Measurements from ENCODE around the gene GNB1L.
A peak's percentile ranks its signal among the peaks of the same experiment; 100 is the strongest.

Gene GNB1L

DNA sequence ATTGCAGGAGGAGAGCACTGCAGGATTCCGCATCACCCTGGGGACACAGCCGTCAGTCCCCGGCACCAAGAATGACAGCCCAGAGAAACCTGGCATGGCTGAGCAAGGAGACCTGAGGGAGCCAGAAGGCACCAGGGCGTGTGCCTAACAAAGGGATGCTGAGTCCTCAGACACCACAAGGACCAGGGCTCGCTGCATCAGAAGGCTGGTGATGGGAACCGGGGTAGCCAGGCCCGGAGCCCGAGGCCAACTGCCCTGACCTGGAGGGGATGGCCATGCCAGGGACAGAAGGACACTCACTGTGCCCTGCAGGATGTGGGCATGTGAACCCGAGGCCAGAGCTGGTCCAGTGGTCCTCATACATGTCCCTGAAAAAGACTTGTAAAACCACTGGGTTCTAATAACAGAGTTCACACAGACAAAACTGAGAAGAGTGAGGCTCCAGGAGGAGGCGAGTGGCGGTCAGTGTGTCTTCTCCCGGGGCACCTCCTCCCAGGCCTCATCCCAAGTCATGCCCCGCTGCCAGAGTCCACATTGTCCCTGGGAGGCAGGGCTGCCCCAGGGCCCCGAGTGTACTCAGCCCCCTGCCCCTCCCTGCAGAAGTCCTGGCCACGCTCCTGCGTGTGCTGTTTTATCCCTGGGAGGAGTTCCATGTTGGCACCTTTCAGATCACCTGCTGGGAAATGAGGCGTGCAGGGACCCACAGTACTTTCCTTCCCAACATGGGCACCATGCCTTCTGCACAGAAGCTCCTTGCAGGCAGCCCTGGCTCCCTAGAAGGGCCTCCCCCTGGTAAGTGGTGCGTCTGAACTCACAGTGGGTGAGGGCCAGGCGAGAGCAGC is 51.6 kb downstream of the GNB1L start:
- WGBS (ENCODE audit: extremely low coverage, insufficient coverage, insufficient read length) = no CpG with 5 or more reads among the region's 19 CpGs
- no peak overlapping the region for H3K4ac ChIP-seq (ENCODE audit: low read depth, low read length)
- H3K9me3 ChIP-seq (ENCODE audit: insufficient read depth, low read depth, low read length) = peaks cover 2% of the 10 kb centered on the region
- no peaks in the 10 kb centered on the region for H3K27me3 ChIP-seq (ENCODE audit: insufficient read depth, low read length)
- H3K36me3 ChIP-seq (ENCODE audit: control insufficient read depth in 1 of 2, insufficient read depth in 2 of 2, low read length in 2 of 2) = peaks cover 4 to 6% of the 10 kb centered on the region in 2 experiments
- H2BK5ac ChIP-seq (ENCODE audit: low read depth, low read length, poor library complexity) = no peak overlapping the region
- H3K4me2 ChIP-seq (ENCODE audit: low read length) = no peak overlapping the region
- no peak overlapping the region for H2BK12ac ChIP-seq (ENCODE audit: low read length)
- H3K23ac ChIP-seq (ENCODE audit: low read length) = no peak overlapping the region
- H4K12ac ChIP-seq (ENCODE audit: low read depth, low read length) = no peak overlapping the region
- H3K4me1 ChIP-seq (ENCODE audit: control insufficient read depth in 1 of 2, insufficient read depth in 2 of 2, low read length in 2 of 2) = peaks cover 2 to 5% of the 10 kb centered on the region in 2 experiments
- H3K79me2 ChIP-seq (ENCODE audit: control insufficient read depth, insufficient read depth, low read length, poor library complexity) = no peaks in the 10 kb centered on the region
- H3K18ac ChIP-seq (ENCODE audit: low read length) = no peak overlapping the region
- H2BK120ac ChIP-seq (ENCODE audit: insufficient read depth, low read length, poor library complexity) = no peak overlapping the region
- H4K91ac ChIP-seq (ENCODE audit: low read depth, low read length) = no peak overlapping the region
- H3K4me3 ChIP-seq (ENCODE audit: low read depth, low read length) = no peak overlapping the region
- H3K14ac ChIP-seq (ENCODE audit: low read length) = no peak overlapping the region
- no peak overlapping the region for H3K9ac ChIP-seq (ENCODE audit: low read length)
- H2AFZ ChIP-seq (ENCODE audit: insufficient read depth, low read length, poor library complexity) = no peak overlapping the region
- no peaks in the 10 kb centered on the region for H3K79me1 ChIP-seq (ENCODE audit: low read length)
- no peak overlapping the region for H2AK5ac ChIP-seq (ENCODE audit: low read length)
- no peak overlapping the region for H3K27ac ChIP-seq (ENCODE audit: low read depth, low read length)
- no peak for DNase-seq
- H4K8ac ChIP-seq (ENCODE audit: low read depth, low read length) = no peak overlapping the region

DNA sequence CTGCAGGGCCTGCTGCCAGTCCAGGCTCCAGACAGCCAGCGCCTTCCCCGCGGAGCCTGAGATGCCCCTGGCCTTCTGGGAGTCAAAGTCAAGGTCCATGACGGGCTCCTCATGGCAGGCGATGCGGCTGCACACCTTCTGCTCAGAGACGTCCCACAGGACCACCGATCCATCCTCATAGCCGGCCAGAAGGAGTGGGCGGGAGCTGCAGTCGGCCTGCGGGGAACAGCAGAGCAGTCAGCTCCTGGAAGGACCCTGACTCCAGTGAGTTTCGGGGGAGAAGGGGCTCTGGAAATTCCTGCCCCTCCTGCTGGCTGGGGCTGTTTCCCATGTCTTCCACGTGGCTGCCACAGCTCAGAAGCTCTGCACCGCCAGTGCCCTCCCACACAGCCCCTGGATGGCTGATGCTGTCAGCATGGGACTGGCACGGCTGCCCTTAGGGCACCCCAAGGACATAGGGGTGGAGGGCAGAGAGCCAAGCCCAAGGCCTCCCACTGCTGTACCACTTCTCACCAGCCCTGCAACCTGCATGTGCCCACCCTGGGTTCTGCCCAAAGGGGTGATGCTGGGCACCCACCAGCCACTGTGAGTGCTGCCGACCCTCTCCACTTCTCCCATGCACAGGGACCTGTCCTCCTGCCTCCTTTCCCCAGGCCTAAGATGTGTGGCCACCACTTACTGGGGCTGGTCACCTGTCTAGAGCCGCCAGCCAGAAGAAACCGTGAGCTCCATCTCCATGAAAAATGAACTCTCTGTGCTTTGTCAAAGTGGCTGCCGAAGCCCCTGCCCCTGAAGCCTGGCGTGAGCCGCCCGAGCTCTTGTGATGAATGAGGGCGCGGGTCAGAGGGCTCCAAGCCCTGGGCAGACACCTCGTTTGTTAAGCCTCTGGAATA is 52.4 kb downstream of the GNB1L start:
- Histone ChIP-seq H3K79me2 (ENCODE audit: control insufficient read depth, insufficient read depth, low read length, poor library complexity) (no peaks in the 10 kb centered on the region), H3K4me1 (ENCODE audit: control insufficient read depth in 1 of 2, insufficient read depth in 2 of 2, low read length in 2 of 2) (peaks cover 2 to 5% of the 10 kb centered on the region in 2 experiments), H3K9me3 (ENCODE audit: insufficient read depth, low read depth, low read length) (peaks cover 2% of the 10 kb centered on the region), H4K12ac (ENCODE audit: low read depth, low read length) (no peak overlapping the region), H3K27me3 (ENCODE audit: insufficient read depth, low read length) (no peaks in the 10 kb centered on the region), H2BK120ac (ENCODE audit: insufficient read depth, low read length, poor library complexity) (no peak overlapping the region), H3K14ac (ENCODE audit: low read length) (no peak overlapping the region), H3K79me1 (ENCODE audit: low read length) (no peaks in the 10 kb centered on the region), H3K27ac (ENCODE audit: low read depth, low read length) (no peak overlapping the region), H2BK12ac (ENCODE audit: low read length) (no peak overlapping the region), H4K91ac (ENCODE audit: low read depth, low read length) (no peak overlapping the region), H3K18ac (ENCODE audit: low read length) (no peak overlapping the region), H3K9ac (ENCODE audit: low read length) (no peak overlapping the region), H3K4me2 (ENCODE audit: low read length) (no peak overlapping the region), H2AK5ac (ENCODE audit: low read length) (no peak overlapping the region), H3K4me3 (ENCODE audit: low read depth, low read length) (no peak overlapping the region), H4K8ac (ENCODE audit: low read depth, low read length) (no peak overlapping the region), H3K4ac (ENCODE audit: low read depth, low read length) (no peak overlapping the region), H2BK5ac (ENCODE audit: low read depth, low read length, poor library complexity) (no peak overlapping the region), H3K36me3 (ENCODE audit: control insufficient read depth in 1 of 2, insufficient read depth in 2 of 2, low read length in 2 of 2) (peaks cover 4 to 6% of the 10 kb centered on the region in 2 experiments), H3K23ac (ENCODE audit: low read length) (no peak overlapping the region), H2AFZ (ENCODE audit: insufficient read depth, low read length, poor library complexity) (no peak overlapping the region)
- DNase-seq = no peak
- no CpG with 5 or more reads among the region's 26 CpGs for WGBS (ENCODE audit: extremely low coverage, insufficient coverage, insufficient read length)

DNA sequence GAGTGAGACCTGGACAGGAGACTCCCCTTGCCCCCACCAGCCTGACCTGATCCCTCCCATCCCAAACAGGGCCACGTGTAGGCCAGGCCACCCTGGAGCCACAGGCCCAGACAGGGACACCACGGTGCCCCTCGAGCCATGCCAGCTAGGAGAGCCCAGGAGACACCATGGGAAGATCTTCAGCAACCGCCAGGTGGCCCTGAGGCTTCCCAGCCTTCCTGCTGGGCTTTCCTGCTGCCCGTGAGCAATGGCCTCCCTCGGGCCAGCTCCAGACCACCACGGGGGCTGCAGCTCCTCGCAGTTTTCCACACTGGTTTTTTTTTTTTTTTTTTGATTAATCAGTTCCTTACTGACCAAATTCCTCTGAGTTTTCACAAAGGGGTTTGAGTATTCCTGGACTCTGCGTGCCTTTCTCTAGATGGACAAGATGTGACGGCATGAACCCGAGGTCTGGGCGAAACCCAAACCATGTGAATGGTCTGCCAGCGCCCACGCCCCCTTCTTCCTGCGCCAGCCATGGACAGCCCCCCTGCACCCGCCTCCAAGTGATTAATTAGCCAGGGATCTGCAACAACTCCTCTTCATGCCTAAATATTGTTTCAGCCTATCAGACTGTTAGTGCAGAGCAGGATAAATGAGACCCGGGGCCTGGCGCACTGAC is 53.2 kb downstream of the GNB1L start:
- Histone ChIP-seq H2BK5ac (ENCODE audit: low read depth, low read length, poor library complexity) (no peak overlapping the region), H3K36me3 (ENCODE audit: control insufficient read depth in 1 of 2, insufficient read depth in 2 of 2, low read length in 2 of 2) (peaks cover 4 to 5% of the 10 kb centered on the region in 2 experiments), H2BK120ac (ENCODE audit: insufficient read depth, low read length, poor library complexity) (no peak overlapping the region), H2BK12ac (ENCODE audit: low read length) (no peak overlapping the region), H3K4me1 (ENCODE audit: control insufficient read depth in 1 of 2, insufficient read depth in 2 of 2, low read length in 2 of 2) (peaks cover 1 to 5% of the 10 kb centered on the region in 2 experiments), H2AFZ (ENCODE audit: insufficient read depth, low read length, poor library complexity) (no peak overlapping the region), H2AK5ac (ENCODE audit: low read length) (no peak overlapping the region), H3K9me3 (ENCODE audit: insufficient read depth, low read depth, low read length) (peaks cover 2% of the 10 kb centered on the region), H3K4ac (ENCODE audit: low read depth, low read length) (no peak overlapping the region), H3K79me2 (ENCODE audit: control insufficient read depth, insufficient read depth, low read length, poor library complexity) (no peaks in the 10 kb centered on the region), H3K23ac (ENCODE audit: low read length) (no peak overlapping the region), H3K14ac (ENCODE audit: low read length) (no peak overlapping the region), H3K9ac (ENCODE audit: low read length) (no peak overlapping the region), H3K18ac (ENCODE audit: low read length) (no peak overlapping the region), H3K27ac (ENCODE audit: low read depth, low read length) (no peak overlapping the region), H3K4me2 (ENCODE audit: low read length) (no peak overlapping the region), H3K79me1 (ENCODE audit: low read length) (no peaks in the 10 kb centered on the region), H4K91ac (ENCODE audit: low read depth, low read length) (no peak overlapping the region), H4K8ac (ENCODE audit: low read depth, low read length) (no peak overlapping the region), H3K27me3 (ENCODE audit: insufficient read depth, low read length) (no peaks in the 10 kb centered on the region), H4K12ac (ENCODE audit: low read depth, low read length) (no peak overlapping the region), H3K4me3 (ENCODE audit: low read depth, low read length) (no peak overlapping the region)
- no CpG with 5 or more reads among the region's 18 CpGs for WGBS (ENCODE audit: extremely low coverage, insufficient coverage, insufficient read length)
- DNase-seq = no peak

DNA sequence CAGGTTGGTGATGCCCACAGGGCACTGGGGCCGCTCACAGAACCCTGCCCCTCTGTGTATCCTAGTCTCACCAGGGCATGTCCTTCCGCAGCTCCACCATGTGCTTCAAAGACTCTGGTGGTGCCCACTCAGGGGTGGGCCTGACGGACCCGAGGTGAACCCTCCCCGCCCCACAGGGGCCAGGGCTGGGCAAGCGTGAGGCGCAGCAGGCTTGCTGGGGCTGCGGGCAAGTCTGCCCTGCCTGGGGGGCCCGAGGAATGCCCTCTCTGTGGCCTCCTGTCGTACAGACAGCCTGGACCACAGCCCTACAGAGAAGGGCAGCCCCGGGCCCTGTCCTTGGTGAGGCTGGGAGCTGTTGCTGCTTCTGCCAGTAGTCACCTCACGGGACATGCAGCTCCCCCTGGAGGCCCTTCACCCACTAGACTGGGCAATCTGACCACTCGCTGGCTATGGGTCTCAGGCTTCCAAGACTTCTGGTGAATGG is 53.9 kb downstream of the GNB1L start:
- Histone ChIP-seq H4K12ac (ENCODE audit: low read depth, low read length) (no peak overlapping the region), H3K79me2 (ENCODE audit: control insufficient read depth, insufficient read depth, low read length, poor library complexity) (no peaks in the 10 kb centered on the region)

More for the DNA sequence above, 53.9 kb downstream of the GNB1L start:
- no peak overlapping the region for H3K4me3 ChIP-seq (ENCODE audit: low read depth, low read length)
- H3K18ac ChIP-seq (ENCODE audit: low read length) = no peak overlapping the region
- no peaks in the 10 kb centered on the region for H3K79me1 ChIP-seq (ENCODE audit: low read length)
- peaks cover 3 to 4% of the 10 kb centered on the region in 2 experiments for H3K36me3 ChIP-seq (ENCODE audit: control insufficient read depth in 1 of 2, insufficient read depth in 2 of 2, low read length in 2 of 2)
- H2AK5ac ChIP-seq (ENCODE audit: low read length) = no peak overlapping the region
- DNase-seq = peak in 1 of 2 donors; percentile 52
- no peaks in the 10 kb centered on the region for H3K4me1 ChIP-seq (ENCODE audit: control insufficient read depth in 1 of 2, insufficient read depth in 2 of 2, low read length in 2 of 2)
- H2BK120ac ChIP-seq (ENCODE audit: insufficient read depth, low read length, poor library complexity) = no peak overlapping the region
- H2BK12ac ChIP-seq (ENCODE audit: low read length) = no peak overlapping the region
- peaks cover 2% of the 10 kb centered on the region for H3K9me3 ChIP-seq (ENCODE audit: insufficient read depth, low read depth, low read length)
- H2BK5ac ChIP-seq (ENCODE audit: low read depth, low read length, poor library complexity) = no peak overlapping the region
- no peak overlapping the region for H3K4ac ChIP-seq (ENCODE audit: low read depth, low read length)
- H3K4me2 ChIP-seq (ENCODE audit: low read length) = no peak overlapping the region
- no peak overlapping the region for H2AFZ ChIP-seq (ENCODE audit: insufficient read depth, low read length, poor library complexity)
- no CpG with 5 or more reads among the region's 13 CpGs for WGBS (ENCODE audit: extremely low coverage, insufficient coverage, insufficient read length)
- H3K14ac ChIP-seq (ENCODE audit: low read length) = no peak overlapping the region
- no peak overlapping the region for H3K9ac ChIP-seq (ENCODE audit: low read length)
- no peaks in the 10 kb centered on the region for H3K27me3 ChIP-seq (ENCODE audit: insufficient read depth, low read length)
- no peak overlapping the region for H4K8ac ChIP-seq (ENCODE audit: low read depth, low read length)
- H3K27ac ChIP-seq (ENCODE audit: low read depth, low read length) = no peak overlapping the region
- no peak overlapping the region for H4K91ac ChIP-seq (ENCODE audit: low read depth, low read length)
- H3K23ac ChIP-seq (ENCODE audit: low read length) = no peak overlapping the region

All from trophoblast cell (in vitro differentiated cells and primary cell).